Activated CD8-positive, alpha-beta memory T cell treated with anti-CD3 and anti-CD28 coated beads for 36 hours (primary cell): ENCODE data around the gene RAP1GAP2. TPM values are rescaled to one million over a fixed set of nuclear protein-coding genes. Genes with fewer than 3 reads are reported as not detected.
"Not testable (repeated sequence)": the region's sequence is repeated elsewhere in the genome, so short reads cannot be mapped to it uniquely, and the experiment has no call there.

Experiments used
- CTCF ChIA-PET: fragments of 350-600 bp; sonication (Branson Sonifier 250); formaldehyde crosslinking; loops from one replicate; lab custom pipeline; 2021; ENCODE audit warnings: antibody characterized with exemption; lab: Charles Lee
- POLR2A ChIA-PET: fragments of 350-600 bp; sonication (Branson Sonifier 250); formaldehyde crosslinking; loops from one replicate; lab custom pipeline; 2021; ENCODE audit warnings: antibody characterized with exemption; lab: Charles Lee
- total RNA-seq, 2 experiments: library from RNA; stranded (reverse); gene quantifications; one replicate each; pipeline ENCODE4 v1.2.3, GENCODE V29; 2021

RAP1GAP2 gene
- total RNA-seq, 2 experiments from 2014 or later: 0.27 to 0.52 TPM

- ChIA-PET POLR2A (no interaction called here), CTCF (interaction anchor here (2.0 kb wide), 1 partner anchor 66 kb away, joined by 5 read pairs; no protein-coding TSS in a partner anchor)
These were observed 12.8 kb upstream of the RAP1GAP2 start for GRCh38 chr17:2783310-2784030.

- CTCF ChIA-PET: interaction anchor here (1.9 to 2.0 kb wide), 2 partner anchors 29 to 64 kb away, joined by 4 to 5 read pairs; no protein-coding TSS in a partner anchor
- POLR2A ChIA-PET: no interaction called here
These were observed 11.4 kb upstream of the RAP1GAP2 start for GRCh38 chr17:2784864-2785263.

GRCh38 chr17:2785376-2785775 lies 10.9 kb upstream of the RAP1GAP2 start:
- CTCF ChIA-PET: interaction anchor here (1.3 to 1.9 kb wide), 3 partner anchors 19 to 227 kb away, joined by 3 to 14 read pairs (median 4); no protein-coding TSS in a partner anchor
- POLR2A ChIA-PET: not testable (repeated sequence)

DNA sequence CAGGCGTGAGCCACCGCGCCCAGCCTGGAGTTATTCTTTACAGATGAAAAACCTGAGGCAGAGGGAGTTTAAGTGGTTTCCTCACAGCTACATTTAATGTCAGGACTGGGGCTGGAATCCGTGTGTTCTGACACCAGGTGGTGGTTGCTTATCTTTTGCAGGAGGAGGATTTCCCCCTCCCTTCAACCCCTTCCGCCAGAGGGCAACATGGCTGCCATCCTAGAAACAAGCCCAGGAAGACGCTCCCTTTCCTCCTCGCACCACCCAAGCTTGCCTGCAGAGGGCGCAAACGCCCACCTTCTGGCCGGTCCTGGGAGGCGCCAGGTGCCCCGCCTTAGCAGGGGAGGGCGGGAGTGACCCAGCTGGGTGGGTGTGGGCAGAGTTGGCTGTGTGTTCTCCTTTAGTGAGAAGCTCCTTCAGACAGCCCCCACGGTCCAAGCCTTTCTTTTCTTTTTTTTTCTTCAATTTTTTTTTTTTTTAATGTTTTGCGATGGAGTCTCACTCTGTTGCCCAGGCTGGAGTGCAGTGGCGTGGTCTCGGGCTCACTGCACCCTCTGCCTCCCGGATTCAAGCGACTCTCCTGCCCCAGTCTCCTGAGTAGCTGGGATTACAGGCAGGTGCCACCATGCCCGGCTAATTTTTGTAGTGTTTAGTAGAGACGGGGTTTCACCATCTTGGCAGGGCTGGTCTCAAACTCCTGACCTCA lies 9.9 kb upstream of the RAP1GAP2 start:
- CTCF ChIA-PET: interaction anchor here (0.5 to 1.9 kb wide), 13 partner anchors 10 to 271 kb away, joined by 3 to 14 read pairs (median 4); partner anchors contain the start of gene RAP1GAP2
- POLR2A ChIA-PET: interaction anchor here (0.6 kb wide), 2 partner anchors 13 to 51 kb away, joined by 3 to 5 read pairs; no protein-coding TSS in a partner anchor

- POLR2A ChIA-PET: no interaction called here
These were observed 6.5 kb upstream of the RAP1GAP2 start for GRCh38 chr17:2789700-2790099.

GRCh38 chr17:2792366-2793169 lies 3.7 kb upstream of the RAP1GAP2 start:
- POLR2A ChIA-PET: interaction anchor here (1.3 kb wide), 1 partner anchor 22 kb away, joined by 3 read pairs; no protein-coding TSS in a partner anchor
- CTCF ChIA-PET: interaction anchor here (0.7 to 2.1 kb wide), 4 partner anchors 9 to 39 kb away, joined by 3 to 6 read pairs (median 4); no protein-coding TSS in a partner anchor

More at GRCh38 chr17:2789700-2790099, 6.5 kb upstream of the RAP1GAP2 start:
- CTCF ChIA-PET: interaction anchor here (1.3 kb wide), 1 partner anchor 25 kb away, joined by 4 read pairs; no protein-coding TSS in a partner anchor

DNA sequence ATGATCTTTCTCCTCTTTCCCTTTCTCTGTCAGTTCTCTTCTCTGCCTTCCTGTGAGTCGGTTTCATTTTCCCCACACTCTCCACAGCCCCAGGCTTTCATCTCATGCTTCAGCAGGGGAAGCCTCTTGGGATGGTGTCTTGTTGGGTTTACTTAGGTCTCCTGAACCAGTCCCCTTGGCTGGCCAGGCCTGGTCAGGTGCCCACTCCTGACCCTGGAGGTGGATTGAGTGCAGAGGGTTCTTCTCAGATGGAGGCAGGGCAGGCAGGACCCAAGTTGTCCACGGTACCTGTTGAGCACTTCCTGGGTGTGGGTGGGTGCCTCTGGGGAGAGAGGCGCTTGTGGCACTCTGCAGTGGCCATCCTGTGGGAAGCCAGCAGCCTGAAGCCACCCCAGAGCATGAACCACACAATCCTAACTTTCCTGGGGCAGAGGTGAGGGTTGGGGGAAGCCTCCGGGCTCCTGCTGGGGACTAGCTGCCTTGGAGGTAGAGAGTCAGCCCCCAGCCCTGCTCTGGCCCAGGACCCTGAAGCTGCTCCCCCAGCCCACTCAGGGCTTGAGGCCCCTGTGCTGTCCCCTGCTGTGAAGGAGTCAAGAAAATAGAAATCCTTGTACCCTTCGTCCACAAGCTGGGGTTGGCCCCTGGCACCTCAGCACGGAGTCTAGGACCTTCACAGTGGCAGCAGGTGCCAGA lies 2.0 kb upstream of the RAP1GAP2 start:
- CTCF ChIA-PET: interaction anchor here (0.5 to 4.3 kb wide), 7 partner anchors 14 to 345 kb away, joined by 3 to 13 read pairs (median 4); no protein-coding TSS in a partner anchor
- POLR2A ChIA-PET: interaction anchor here (0.6 to 0.7 kb wide), 2 partner anchors 20 to 241 kb away, joined by 3 to 4 read pairs; no protein-coding TSS in a partner anchor

GRCh38 chr17:2795441-2796163 lies 636 bp upstream of the RAP1GAP2 start:
- ChIA-PET POLR2A (no interaction called here), CTCF (interaction anchor here (1.1 to 4.3 kb wide), 3 partner anchors 9 to 19 kb away, joined by 3 to 13 read pairs (median 4); no protein-coding TSS in a partner anchor)

- ChIA-PET POLR2A (no interaction called here), CTCF (interaction anchor here (1.3 to 4.3 kb wide), 2 partner anchors 17 to 31 kb away, joined by 5 to 13 read pairs; no protein-coding TSS in a partner anchor)
These were observed 988 bp downstream of the RAP1GAP2 start for GRCh38 chr17:2797226-2797625.

DNA sequence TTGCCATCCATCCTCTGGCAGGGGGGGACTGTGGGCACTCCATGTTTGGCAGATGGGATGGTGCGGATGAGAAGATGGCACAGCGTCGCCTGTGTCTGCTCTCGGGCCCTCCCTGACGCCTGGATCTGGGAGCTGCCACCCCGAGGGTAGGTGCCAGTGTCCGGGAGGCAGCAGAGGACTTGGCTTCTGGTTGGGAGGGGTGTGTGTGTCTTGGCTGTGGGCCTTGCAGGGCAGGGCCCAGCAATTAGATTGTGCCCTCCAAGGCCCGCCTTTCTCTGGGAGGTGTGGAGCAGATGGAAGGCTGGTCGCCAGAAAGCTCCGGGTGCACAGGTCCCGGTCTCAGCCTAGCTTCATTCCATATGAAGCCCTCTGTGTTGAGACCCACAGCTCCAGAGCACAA lies 1.4 kb downstream of the RAP1GAP2 start:
- CTCF ChIA-PET: interaction anchor here (0.8 to 4.3 kb wide), 3 partner anchors 11 to 30 kb away, joined by 4 to 13 read pairs (median 5); no protein-coding TSS in a partner anchor
- POLR2A ChIA-PET: no interaction called here

GRCh38 chr17:2798188-2798587 lies 1.9 kb downstream of the RAP1GAP2 start:
- CTCF ChIA-PET: interaction anchor here (0.8 to 4.3 kb wide), 3 partner anchors 12 to 30 kb away, joined by 4 to 13 read pairs (median 5); no protein-coding TSS in a partner anchor
- POLR2A ChIA-PET: no interaction called here

DNA sequence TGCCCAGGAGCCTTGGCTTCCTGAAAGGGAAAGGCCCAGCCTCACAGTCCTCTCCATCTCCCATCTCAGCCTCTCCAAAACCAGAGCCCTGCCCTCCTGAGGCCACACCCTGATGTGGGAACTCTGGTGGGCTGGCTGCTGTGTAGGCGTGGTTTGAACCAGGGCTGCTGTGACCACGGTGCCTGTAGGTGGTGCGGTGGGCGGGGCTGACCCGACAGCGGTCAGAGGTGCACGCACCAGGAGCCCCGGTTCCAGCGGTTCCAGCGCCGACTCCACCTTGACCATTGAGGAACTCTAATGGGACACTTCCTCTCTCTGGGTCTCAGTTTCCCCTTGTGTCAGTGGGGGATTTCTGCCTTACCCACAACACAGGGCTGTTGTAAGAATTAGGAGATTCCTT lies 2.4 kb downstream of the RAP1GAP2 start:
- CTCF ChIA-PET: interaction anchor here (4.3 kb wide), 1 partner anchor 15 kb away, joined by 13 read pairs; no protein-coding TSS in a partner anchor
- POLR2A ChIA-PET: no interaction called here

- POLR2A ChIA-PET: interaction anchor here (0.6 kb wide), 1 partner anchor 13 kb away, joined by 5 read pairs; no protein-coding TSS in a partner anchor
- CTCF ChIA-PET: no interaction called here
These were observed 3.4 kb downstream of the RAP1GAP2 start for GRCh38 chr17:2799653-2800052.

DNA sequence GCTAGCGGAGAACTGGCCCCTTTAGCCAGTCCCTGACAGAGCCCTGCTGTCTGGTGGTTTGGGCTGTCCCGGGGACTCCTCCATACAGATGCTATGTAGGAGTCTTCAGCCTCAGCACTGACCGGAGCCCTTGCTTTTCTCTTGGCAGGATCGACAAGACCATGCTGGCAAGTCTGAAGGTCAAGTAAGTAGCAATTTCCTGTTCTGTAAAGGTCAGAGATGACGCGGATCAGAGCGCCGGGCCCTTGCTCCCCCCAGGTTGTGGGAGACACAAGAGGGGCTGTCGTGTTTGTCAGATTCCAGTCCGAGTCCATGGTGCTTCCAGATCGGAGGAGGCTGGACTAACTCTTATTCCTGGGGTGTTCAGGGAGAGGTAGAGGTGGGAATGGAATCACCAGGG lies 4.1 kb downstream of the RAP1GAP2 start:
- CTCF ChIA-PET: no interaction called here
- POLR2A ChIA-PET: no interaction called here

- CTCF ChIA-PET: interaction anchor here (1.3 kb wide), 1 partner anchor 10 kb away, joined by 6 read pairs; no protein-coding TSS in a partner anchor
- POLR2A ChIA-PET: no interaction called here
These were observed 5.6 kb downstream of the RAP1GAP2 start for GRCh38 chr17:2801841-2802240.

DNA sequence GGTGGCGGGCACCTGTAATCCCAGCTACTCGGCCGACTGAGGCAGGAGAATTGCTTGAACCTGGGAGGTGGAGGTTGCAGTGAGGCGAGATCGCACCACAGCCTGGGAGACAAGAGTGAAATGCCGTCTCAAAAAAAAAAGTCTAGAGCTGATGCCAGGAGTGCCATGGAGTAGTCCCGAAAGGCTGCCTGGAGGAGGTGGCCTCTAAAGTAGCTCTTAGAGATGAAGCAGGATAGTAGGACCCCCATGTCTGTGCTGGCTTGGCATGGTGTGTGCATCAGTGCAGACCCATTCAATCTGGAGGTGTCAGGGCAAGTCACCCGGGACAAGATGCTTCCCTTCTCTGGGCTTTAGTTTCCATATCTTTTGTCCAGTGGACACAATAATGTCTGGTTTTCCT lies 6.3 kb downstream of the RAP1GAP2 start:
- ChIA-PET POLR2A (no interaction called here), CTCF (interaction anchor here (1.3 kb wide), 1 partner anchor 10 kb away, joined by 6 read pairs; no protein-coding TSS in a partner anchor)

GRCh38 chr17:2803386-2803785 lies 7.1 kb downstream of the RAP1GAP2 start:
- ChIA-PET CTCF (interaction anchor here (1.4 kb wide), 1 partner anchor 17 kb away, joined by 3 read pairs; no protein-coding TSS in a partner anchor), POLR2A (no interaction called here)
